ENCODE results near the gene SERPINA3. TPM values are rescaled to one million over a fixed set of nuclear protein-coding genes. Genes with fewer than 3 reads are reported as not detected.
A peak's percentile ranks its signal among the peaks of the same experiment; 100 is the strongest.
"Not testable (repeated sequence)": the region's sequence is repeated elsewhere in the genome, so short reads cannot be mapped to it uniquely, and the experiment has no call there.

Gene SERPINA3
- total RNA-seq, 1 donor from 2014 or later: 22.9 TPM

- no peak for ATAC-seq
These were observed 27.5 kb upstream of the SERPINA3 start for GRCh38 chr14:94584591-94585280.

DNA sequence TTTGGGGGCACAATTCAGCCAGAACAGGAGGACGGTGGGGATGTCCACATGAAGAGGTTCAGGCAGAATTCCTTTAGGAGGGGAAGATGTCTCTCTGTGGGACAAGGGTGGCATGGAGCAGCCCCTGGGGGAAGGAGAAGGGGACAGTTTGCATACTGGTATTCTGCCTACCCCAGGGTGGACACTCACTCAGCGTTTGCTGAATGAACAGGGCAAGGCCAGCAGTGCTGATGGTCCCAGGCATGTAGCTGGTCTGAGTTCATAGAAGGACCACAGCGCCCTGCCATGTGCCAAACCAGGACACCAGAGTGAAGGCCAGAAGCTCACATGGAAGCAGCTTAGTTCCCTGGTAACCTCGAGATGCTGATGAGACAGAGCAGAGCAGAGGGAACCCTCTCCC, 25.6 kb upstream of the SERPINA3 start:
- ATAC-seq: no peak

DNA sequence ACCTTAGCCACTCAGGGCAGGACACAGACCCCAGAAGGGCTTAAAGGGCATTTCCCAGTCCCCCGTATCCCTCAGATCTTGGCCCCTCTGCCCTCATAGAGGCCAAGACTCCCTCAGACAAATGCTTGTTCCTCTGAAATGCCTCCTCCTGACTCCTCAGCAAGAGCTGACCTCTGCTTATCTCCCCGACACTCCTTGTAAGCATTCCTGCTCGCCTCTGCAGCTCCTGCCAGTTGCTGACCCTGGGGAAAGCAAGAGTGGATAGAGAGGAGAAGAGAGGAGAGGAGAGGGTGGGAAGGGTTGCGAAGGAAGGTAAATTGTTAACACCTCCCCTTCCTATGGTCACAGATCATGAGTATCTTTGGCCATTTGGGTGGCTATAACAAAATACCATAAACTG, 23.9 kb upstream of the SERPINA3 start:
- ATAC-seq: no peak

- no peak for ATAC-seq
These were observed 21.1 kb upstream of the SERPINA3 start for GRCh38 chr14:94591073-94591472.

GRCh38 chr14:94591871-94592270, 20.3 kb upstream of the SERPINA3 start:
- ATAC-seq: no peak

DNA sequence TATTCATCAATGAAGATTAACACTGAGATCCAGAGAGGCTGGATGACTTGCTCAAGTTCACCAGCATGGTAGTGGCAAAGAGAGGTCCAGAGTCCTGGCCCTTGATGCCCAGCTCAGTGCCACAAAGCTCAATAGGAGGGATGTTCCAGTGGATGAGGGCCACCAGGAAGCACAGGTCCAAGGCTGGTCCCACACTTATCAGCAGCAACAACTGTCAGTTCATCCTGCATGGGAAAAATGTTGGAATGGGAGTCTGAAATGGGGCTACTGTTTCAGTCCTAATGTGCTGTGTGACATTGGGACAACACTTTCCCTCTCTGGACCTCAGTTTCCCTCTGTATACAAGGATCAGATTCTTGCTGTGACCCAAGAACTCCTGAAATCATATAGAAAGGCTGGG, 19.7 kb upstream of the SERPINA3 start:
- no peak for ATAC-seq

GRCh38 chr14:94593376-94593748, 18.8 kb upstream of the SERPINA3 start:
- peak; percentile 5 for ATAC-seq

DNA sequence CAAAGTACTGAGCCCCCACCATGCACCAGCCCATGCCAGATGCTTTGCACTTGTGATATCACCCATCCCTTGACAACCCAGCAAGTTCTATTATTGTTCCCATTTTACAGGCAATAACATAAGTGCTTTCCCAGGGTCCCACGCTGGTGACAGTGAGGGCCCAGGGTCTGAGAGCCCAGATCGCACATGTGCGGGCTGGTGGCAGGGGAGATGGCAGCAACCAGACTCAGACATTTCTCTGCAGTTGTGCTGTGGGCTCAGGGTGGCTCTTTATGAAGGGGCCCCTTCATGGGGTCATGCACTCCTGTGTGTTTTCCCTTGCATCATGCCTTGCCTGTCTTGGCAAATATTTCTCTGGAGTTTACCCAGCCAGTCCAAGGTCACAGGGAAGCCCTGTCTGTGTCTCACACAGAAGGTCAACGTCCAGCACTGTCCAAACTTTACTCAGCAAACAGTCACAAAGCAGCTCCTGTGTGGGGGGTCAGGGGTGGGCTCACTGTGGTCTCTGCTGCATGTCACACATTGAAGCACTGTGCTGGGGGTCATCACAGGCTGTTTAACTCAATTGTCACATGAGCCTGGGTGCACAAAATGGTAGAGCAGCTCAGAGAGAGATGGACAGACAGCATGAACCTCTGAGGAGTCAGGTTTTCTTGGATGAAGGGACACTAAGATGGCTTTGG, 18.3 kb upstream of the SERPINA3 start:
- no peak for ATAC-seq

DNA sequence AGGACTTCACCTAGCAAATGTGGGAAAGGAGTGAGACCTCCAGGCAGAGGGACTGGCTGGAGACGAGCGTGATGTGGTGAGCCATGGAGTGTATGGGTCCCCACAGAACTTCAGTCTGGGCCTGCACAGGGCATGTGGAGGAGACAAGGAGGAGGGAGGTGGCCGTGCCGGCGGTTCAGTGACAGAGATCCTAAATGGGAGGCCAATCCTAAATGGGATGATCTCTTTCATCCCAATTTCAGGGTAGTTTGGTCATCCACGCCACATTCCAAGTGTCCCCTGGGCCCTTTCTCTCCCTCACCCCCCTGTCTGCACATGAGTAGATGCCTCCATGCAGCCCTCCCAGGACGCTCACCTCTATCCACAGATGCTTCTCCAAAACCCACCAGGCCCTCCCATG, 17.8 kb upstream of the SERPINA3 start:
- no peak for ATAC-seq

GRCh38 chr14:94595912-94596311, 16.3 kb upstream of the SERPINA3 start:
- ATAC-seq: no peak

- no peak for ATAC-seq
These were observed 15.8 kb upstream of the SERPINA3 start for GRCh38 chr14:94596361-94596760.

DNA sequence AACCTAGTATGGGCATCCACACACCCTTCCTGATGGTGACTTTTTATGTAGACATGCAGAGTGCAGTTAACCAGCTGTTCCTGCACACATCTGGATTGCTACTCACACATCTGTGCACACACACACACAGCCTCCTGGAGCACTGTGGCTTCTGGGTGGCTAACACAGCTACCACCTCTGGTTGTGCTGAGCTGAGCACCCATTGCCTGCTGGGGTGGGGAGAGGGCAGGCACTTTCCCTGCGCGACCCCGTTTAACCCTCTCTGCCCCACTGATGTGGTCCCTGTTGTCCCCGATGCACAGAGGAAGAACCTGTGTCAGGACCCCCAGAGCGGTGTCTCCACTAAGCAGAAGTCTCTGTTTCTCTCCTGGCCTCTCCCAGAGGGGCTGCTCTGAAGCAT, 14.4 kb upstream of the SERPINA3 start:
- no peak for ATAC-seq

DNA sequence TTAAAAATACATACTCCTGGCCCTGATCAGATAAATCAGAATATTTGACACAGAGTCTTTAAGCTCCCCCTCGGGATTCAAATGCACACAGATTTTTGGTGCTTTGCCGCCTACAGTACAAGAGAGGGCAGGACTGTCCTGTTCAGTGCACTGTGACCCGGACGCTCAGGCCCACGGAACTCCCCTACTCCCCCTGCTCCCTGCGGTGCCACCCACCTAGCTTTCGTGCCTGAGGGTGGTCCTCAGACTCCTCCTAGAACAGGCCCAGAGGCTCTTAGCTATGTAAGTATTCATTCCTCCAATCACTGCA, 13.7 kb upstream of the SERPINA3 start:
- ATAC-seq: no peak

DNA sequence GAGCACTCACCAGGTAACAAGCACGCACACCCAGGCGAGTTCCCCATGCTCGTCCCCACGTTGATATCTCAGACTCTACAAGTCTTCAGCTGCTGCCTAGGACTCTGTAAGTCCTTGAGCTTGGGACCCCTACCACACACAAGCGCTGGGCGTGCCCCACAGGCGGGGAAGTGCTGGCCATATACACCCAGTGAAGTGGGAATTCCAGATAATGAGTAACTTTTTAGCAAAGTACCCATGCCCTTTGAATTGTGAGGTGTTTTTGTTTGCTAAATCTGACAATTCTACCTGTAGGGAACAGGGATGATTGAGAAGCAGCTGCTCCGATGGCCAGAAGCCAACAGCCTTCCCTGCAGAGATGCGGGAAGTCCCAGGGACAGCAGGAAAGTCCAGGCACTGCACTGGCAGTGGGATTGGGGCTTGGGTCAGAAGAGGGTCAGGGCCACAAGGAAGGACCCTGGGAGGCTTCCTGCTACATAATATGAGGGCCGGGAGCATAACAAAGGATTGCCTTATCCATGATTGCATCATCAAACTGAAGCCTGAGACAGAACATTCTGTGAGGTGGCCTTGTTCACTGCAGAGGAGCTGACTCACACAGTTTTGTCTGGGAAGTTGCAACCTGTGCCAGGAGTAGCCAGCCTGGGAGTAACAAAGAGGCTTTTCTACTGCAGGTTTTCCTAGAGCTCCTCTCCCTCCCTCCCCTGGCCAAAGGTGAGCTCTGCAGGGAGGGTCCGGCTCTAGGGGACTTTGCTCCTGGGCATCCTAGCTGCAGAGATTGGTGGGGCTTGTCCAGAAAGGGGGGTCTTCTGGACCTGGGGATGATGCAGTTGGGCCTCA, 13.2 kb upstream of the SERPINA3 start:
- ATAC-seq: peak; percentile 92

GRCh38 chr14:94599656-94600004, 12.6 kb upstream of the SERPINA3 start:
- ATAC-seq: peak; percentile 8

DNA sequence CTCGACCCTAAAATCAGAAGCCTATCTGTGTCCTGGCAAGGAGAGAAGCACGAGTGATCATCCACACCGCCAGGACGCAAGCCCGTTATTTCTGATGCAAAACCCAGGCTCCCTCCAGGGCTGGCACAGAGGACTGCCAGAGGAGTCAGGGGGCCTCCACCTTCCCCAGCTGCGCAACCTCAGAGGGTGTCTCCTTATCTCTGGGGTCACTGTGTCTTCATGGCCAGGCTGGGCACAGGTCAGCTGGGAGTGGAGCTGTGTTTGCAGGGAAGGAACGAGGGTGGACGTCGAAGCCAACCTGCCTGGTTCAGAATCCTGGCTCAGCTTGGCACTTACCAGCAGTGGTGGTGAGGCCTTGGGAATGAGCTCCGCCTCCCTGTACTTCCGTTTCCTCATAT, 12.0 kb upstream of the SERPINA3 start:
- no peak for ATAC-seq

DNA sequence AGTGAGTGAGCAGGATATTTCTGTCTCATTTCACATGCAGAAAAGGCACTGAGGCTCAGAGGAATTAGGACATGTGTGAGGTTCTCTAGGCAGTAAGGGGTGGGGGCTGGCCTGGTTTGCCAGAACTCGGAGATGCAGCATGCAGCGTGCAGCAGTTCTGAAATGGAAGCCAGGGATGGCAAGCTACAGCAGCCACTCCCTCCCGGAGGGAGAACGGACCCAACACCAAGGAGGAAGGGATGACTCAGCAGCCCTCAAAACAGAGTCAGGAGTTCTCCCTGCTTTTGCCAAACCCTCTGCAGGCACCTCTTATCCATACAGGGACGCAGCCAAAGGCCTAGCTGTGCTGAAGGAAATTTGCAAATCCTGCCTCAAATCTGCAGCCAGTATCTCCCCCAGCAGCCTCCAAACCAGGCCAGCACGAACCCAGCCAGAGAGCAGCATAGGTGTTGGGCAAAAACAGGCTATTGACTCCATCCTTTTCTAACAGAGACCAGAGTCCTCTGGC, 10.3 kb upstream of the SERPINA3 start:
- ATAC-seq: peak; percentile 62

GRCh38 chr14:94602722-94603121, 9.5 kb upstream of the SERPINA3 start:
- no peak for ATAC-seq

GRCh38 chr14:94605361-94605760, 6.8 kb upstream of the SERPINA3 start:
- no peak for ATAC-seq

DNA sequence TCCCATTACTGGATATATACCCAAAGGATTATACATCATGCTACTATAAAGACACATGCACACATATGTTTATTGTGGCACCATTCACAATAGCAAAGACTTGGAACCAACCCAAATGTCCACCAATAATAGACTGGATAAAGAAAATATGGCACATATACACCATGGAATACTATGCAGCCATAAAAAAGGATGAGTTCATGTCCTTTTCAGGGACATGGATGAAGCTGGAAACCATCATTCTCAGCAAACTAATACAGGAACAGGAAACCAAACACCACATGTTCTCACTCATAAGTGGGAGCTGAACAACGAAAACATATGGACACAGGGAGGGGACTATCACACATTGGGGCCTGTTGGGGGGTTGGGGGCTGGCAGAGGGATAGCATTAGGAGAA, 3.2 kb upstream of the SERPINA3 start:
- ATAC-seq: not testable (repeated sequence)

GRCh38 chr14:94611179-94611578, 1.0 kb upstream of the SERPINA3 start:
- ATAC-seq: no peak

DNA sequence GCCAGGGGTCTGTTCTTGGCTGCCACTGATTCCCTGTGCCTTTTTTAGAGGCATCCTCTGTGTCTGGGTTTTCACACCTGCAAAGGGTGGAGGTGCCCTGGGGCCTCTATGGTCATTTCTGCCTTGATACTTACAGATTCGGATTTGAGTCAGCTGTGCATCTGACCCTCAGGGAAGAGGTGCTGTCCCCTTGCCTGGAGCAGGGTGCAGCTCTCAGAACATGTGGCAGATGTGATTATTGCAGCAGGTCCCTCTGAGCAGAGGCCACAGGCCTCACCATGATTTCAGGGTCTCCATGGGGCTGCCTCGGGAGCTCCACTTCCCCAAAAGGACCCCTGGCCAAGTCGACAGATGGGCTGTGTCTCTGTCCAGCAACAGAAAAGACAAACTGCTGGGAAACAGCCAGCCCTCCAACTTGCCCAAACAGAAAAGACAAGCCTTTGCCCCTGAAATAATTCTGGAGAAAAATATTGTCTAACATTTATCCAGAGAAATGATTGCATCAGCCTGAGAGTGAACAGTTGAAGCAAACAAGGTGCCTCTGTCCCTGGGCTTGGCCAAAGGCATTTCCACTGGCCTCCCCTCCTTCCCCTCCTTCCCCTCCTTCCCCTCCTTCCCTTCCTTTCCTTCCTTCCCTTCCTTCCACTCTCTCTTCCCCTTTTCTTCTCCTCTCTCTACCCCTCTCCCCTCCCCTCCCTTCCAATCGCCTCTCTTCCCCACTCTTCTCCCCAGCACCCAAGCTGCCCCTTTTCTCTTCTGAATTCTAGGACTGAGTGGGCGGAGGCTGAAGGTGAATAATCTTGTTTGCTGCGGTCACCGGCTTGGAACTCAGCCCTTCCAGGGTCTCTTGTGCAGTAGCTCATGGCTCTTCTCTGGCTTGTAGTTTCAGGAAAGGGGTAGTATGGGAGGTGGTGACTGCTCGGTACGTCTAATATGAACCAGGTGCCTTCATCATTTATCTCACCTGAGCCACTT, 676 bp downstream of the SERPINA3 start:
- peak; percentile 21 for ATAC-seq

Measured in esophagus mucosa (tissue), 1 donor.